ENCODE measurements around the gene ATP2B3.

Gene ATP2B3

GRCh38 chrX:153516073-153516472 lies 1.4 kb upstream of the ATP2B3 start:
- DNase-seq (ENCODE audit: insufficient read length, low spot score), result no peak

GRCh38 chrX:153517946-153518834 lies 748 bp downstream of the ATP2B3 start:
- DNase-seq (ENCODE audit: insufficient read length, low spot score) (no peak), FAIRE-seq (no peak)
- TF ChIP-seq POLR2A (IDR thresholded peaks at IDR 0.05; ENCODE audit: low read depth, low read length) (no peak), SPI1 (IDR thresholded peaks at IDR 0.05; ENCODE audit: low read depth, low read length) (no peak), POU2F2 (IDR thresholded peaks at IDR 0.05; ENCODE audit: low read depth, low read length) (no peak), PAX5 (IDR thresholded peaks at IDR 0.05; ENCODE audit: insufficient read depth, low read length, severe bottlenecking) (no peak), TAF1 (IDR thresholded peaks at IDR 0.05; ENCODE audit: low read depth, low read length) (no peak), POLR2AphosphoS5 (IDR thresholded peaks at IDR 0.05; ENCODE audit: low read depth, low read length) (no peak)

More at GRCh38 chrX:153516073-153516472, 1.4 kb upstream of the ATP2B3 start:
- peak; percentile 76 for FAIRE-seq
- no peak for TF ChIP-seq PAX5 (IDR thresholded peaks at IDR 0.05; ENCODE audit: insufficient read depth, low read length, severe bottlenecking)

GRCh38 chrX:153519569-153520286 lies 2.3 kb downstream of the ATP2B3 start:
- TF ChIP-seq POLR2A (IDR thresholded peaks at IDR 0.05; ENCODE audit: low read depth, low read length) (no peak), POU2F2 (IDR thresholded peaks at IDR 0.05; ENCODE audit: low read depth, low read length) (no peak), SPI1 (IDR thresholded peaks at IDR 0.05; ENCODE audit: low read depth, low read length) (no peak), TAF1 (IDR thresholded peaks at IDR 0.05; ENCODE audit: low read depth, low read length) (no peak), PAX5 (IDR thresholded peaks at IDR 0.05; ENCODE audit: insufficient read depth, low read length, severe bottlenecking) (no peak), POLR2AphosphoS5 (IDR thresholded peaks at IDR 0.05; ENCODE audit: low read depth, low read length) (no peak)
- FAIRE-seq, result no peak
- DNase-seq (ENCODE audit: insufficient read length, low spot score), result no peak

- FAIRE-seq (no peak), DNase-seq (ENCODE audit: insufficient read length, low spot score) (no peak)
- TF ChIP-seq SPI1 (IDR thresholded peaks at IDR 0.05; ENCODE audit: low read depth, low read length) (no peak), TAF1 (IDR thresholded peaks at IDR 0.05; ENCODE audit: low read depth, low read length) (no peak), PAX5 (IDR thresholded peaks at IDR 0.05; ENCODE audit: insufficient read depth, low read length, severe bottlenecking) (no peak), POU2F2 (IDR thresholded peaks at IDR 0.05; ENCODE audit: low read depth, low read length) (no peak), POLR2A (IDR thresholded peaks at IDR 0.05; ENCODE audit: low read depth, low read length) (no peak), POLR2AphosphoS5 (IDR thresholded peaks at IDR 0.05; ENCODE audit: low read depth, low read length) (no peak)
Measured at GRCh38 chrX:153520287-153520917, 3.0 kb downstream of the ATP2B3 start.

GRCh38 chrX:153521034-153521433 lies 3.6 kb downstream of the ATP2B3 start:
- DNase-seq (ENCODE audit: insufficient read length, low spot score) (no peak), FAIRE-seq (no peak)
- TF ChIP-seq POLR2A (IDR thresholded peaks at IDR 0.05; ENCODE audit: low read depth, low read length), result no peak
- TF ChIP-seq PAX5 (IDR thresholded peaks at IDR 0.05; ENCODE audit: insufficient read depth, low read length, severe bottlenecking), result no peak
- TF ChIP-seq SPI1 (IDR thresholded peaks at IDR 0.05; ENCODE audit: low read depth, low read length), result no peak

- DNase-seq (ENCODE audit: insufficient read length, low spot score), result no peak
- no peak for FAIRE-seq
- TF ChIP-seq PAX5 (IDR thresholded peaks at IDR 0.05; ENCODE audit: insufficient read depth, low read length, severe bottlenecking) (no peak), POLR2A (IDR thresholded peaks at IDR 0.05; ENCODE audit: low read depth, low read length) (no peak), POU2F2 (IDR thresholded peaks at IDR 0.05; ENCODE audit: low read depth, low read length) (no peak), TAF1 (IDR thresholded peaks at IDR 0.05; ENCODE audit: low read depth, low read length) (no peak), POLR2AphosphoS5 (IDR thresholded peaks at IDR 0.05; ENCODE audit: low read depth, low read length) (no peak)
Measured at GRCh38 chrX:153522259-153522658, 4.8 kb downstream of the ATP2B3 start.

GRCh38 chrX:153523269-153523668 lies 5.8 kb downstream of the ATP2B3 start:
- DNase-seq (ENCODE audit: insufficient read length, low spot score) (no peak), FAIRE-seq (no peak)
- TF ChIP-seq PAX5 (IDR thresholded peaks at IDR 0.05; ENCODE audit: insufficient read depth, low read length, severe bottlenecking), result no peak
- no peak for TF ChIP-seq POLR2AphosphoS5 (IDR thresholded peaks at IDR 0.05; ENCODE audit: low read depth, low read length)
- no peak for TF ChIP-seq SPI1 (IDR thresholded peaks at IDR 0.05; ENCODE audit: low read depth, low read length)
- TF ChIP-seq POU2F2 (IDR thresholded peaks at IDR 0.05; ENCODE audit: low read depth, low read length), result no peak
- no peak for TF ChIP-seq POLR2A (IDR thresholded peaks at IDR 0.05; ENCODE audit: low read depth, low read length)
- no peak for TF ChIP-seq TAF1 (IDR thresholded peaks at IDR 0.05; ENCODE audit: low read depth, low read length)

GRCh38 chrX:153524234-153524633 lies 6.8 kb downstream of the ATP2B3 start:
- TF ChIP-seq POLR2AphosphoS5 (IDR thresholded peaks at IDR 0.05; ENCODE audit: low read depth, low read length) (no peak), SPI1 (IDR thresholded peaks at IDR 0.05; ENCODE audit: low read depth, low read length) (no peak)
- no peak for DNase-seq (ENCODE audit: insufficient read length, low spot score)
- peak; percentile 13 for FAIRE-seq

- DNase-seq (ENCODE audit: insufficient read length, low spot score), result no peak
- TF ChIP-seq POLR2AphosphoS5 (IDR thresholded peaks at IDR 0.05; ENCODE audit: low read depth, low read length) (no peak), SPI1 (IDR thresholded peaks at IDR 0.05; ENCODE audit: low read depth, low read length) (no peak), PAX5 (IDR thresholded peaks at IDR 0.05; ENCODE audit: insufficient read depth, low read length, severe bottlenecking) (no peak), POU2F2 (IDR thresholded peaks at IDR 0.05; ENCODE audit: low read depth, low read length) (no peak), POLR2A (IDR thresholded peaks at IDR 0.05; ENCODE audit: low read depth, low read length) (no peak), TAF1 (IDR thresholded peaks at IDR 0.05; ENCODE audit: low read depth, low read length) (no peak)
- FAIRE-seq, result no peak
Measured at GRCh38 chrX:153525451-153525850, 8.0 kb downstream of the ATP2B3 start.
